Measurements from ENCODE around the gene PHKB.

The PHKB gene

GRCh38 chr16:47693226-47693625 lies 232.1 kb downstream of the PHKB start:
- no peak for ATAC-seq

GRCh38 chr16:47694543-47694942 lies 233.4 kb downstream of the PHKB start:
- no peak for DNase-seq
- no peak for ATAC-seq

More at GRCh38 chr16:47693226-47693625, 232.1 kb downstream of the PHKB start:
- DNase-seq = no peak

- no peak for DNase-seq
- no peak for ATAC-seq
Measured at GRCh38 chr16:47695756-47696155, 234.6 kb downstream of the PHKB start.

- ATAC-seq (no peak), DNase-seq (no peak)
Measured at GRCh38 chr16:47697826-47698225, 236.7 kb downstream of the PHKB start.

- DNase-seq (no peak), ATAC-seq (no peak)
Measured at GRCh38 chr16:47699106-47699505, 238.0 kb downstream of the PHKB start.

GRCh38 chr16:47700857-47701587 lies 239.9 kb downstream of the PHKB start:
- no peak for DNase-seq
- no peak for ATAC-seq

- DNase-seq (no peak), ATAC-seq (no peak)
Measured at GRCh38 chr16:47705266-47705665, 244.1 kb downstream of the PHKB start.

- ATAC-seq = no peak
- DNase-seq = no peak
Measured at GRCh38 chr16:47711809-47712208, 250.7 kb downstream of the PHKB start.

GRCh38 chr16:47712276-47713224 lies 251.4 kb downstream of the PHKB start:
- ATAC-seq = peak; percentile 19
- no peak for DNase-seq

- ATAC-seq (peak; percentile 78), DNase-seq (no peak)
Measured at GRCh38 chr16:47713225-47713595, 252.1 kb downstream of the PHKB start.

GRCh38 chr16:47715442-47716083 lies 254.4 kb downstream of the PHKB start:
- ATAC-seq (no peak), DNase-seq (no peak)

GRCh38 chr16:47716571-47716970 lies 255.4 kb downstream of the PHKB start:
- DNase-seq = no peak
- ATAC-seq = no peak

GRCh38 chr16:47719713-47720112 lies 258.6 kb downstream of the PHKB start:
- DNase-seq = no peak

GRCh38 chr16:47721006-47721637 lies 260.0 kb downstream of the PHKB start:
- ATAC-seq (no peak), DNase-seq (no peak)

More at GRCh38 chr16:47719713-47720112, 258.6 kb downstream of the PHKB start:
- ATAC-seq = no peak

GRCh38 chr16:47722046-47722445 lies 260.9 kb downstream of the PHKB start:
- DNase-seq (no peak), ATAC-seq (no peak)

- DNase-seq (no peak), ATAC-seq (no peak)
Measured at GRCh38 chr16:47724115-47724785, 263.1 kb downstream of the PHKB start.

GRCh38 chr16:47725188-47725695 lies 264.1 kb downstream of the PHKB start:
- ATAC-seq = no peak
- no peak for DNase-seq

GRCh38 chr16:47726031-47726675 lies 265.0 kb downstream of the PHKB start:
- ATAC-seq (no peak), DNase-seq (no peak)

- DNase-seq = no peak
- ATAC-seq = no peak
Measured at GRCh38 chr16:47727131-47727530, 266.0 kb downstream of the PHKB start.

GRCh38 chr16:47728205-47728604 lies 267.1 kb downstream of the PHKB start:
- ATAC-seq (no peak), DNase-seq (no peak)

GRCh38 chr16:47729701-47730100 lies 268.6 kb downstream of the PHKB start:
- DNase-seq (no peak), ATAC-seq (no peak)

Measured in stimulated activated naive CD8-positive, alpha-beta T cell treated with anti-CD3 and anti-CD28 coated beads, Interleukin-15, Interleukin-2, amounts not matched to agents 100 U/mL and 50 U/mL, for 24 hours (primary cell).